ENCODE results near the gene UTP3.
A peak's percentile ranks its signal among the peaks of the same experiment; 100 is the strongest.
"Not testable (repeated sequence)": the region's sequence is repeated elsewhere in the genome, so short reads cannot be mapped to it uniquely, and the experiment has no call there.

Gene UTP3

GRCh38 chr4:70681704-70682103 lies 6.6 kb upstream of the UTP3 start:
- Histone ChIP-seq H3K79me2 (ENCODE audit: insufficient read depth, low read length) (peaks cover 21% of the 10 kb centered on the region), H3K27me3 (ENCODE audit: insufficient read depth, low read length, poor library complexity) (no peaks in the 10 kb centered on the region), H3K4me1 (ENCODE audit: insufficient read depth, low read length) (peaks cover 78% of the 10 kb centered on the region), H4K20me1 (ENCODE audit: insufficient read depth, low read length) (no peaks in the 10 kb centered on the region), H2AFZ (ENCODE audit: low read depth, low read length) (no peak overlapping the region), H3K4me3 (ENCODE audit: low read depth in 1 of 2, low read length in 2 of 2) (no peak overlapping the region), H3K27ac (ENCODE audit: low read length) (peak overlapping the region; percentile 97; the same call in 1 of the 2 replicates), H3K9ac (ENCODE audit: low read depth, low read length) (0 out of 2 replicates have a peak overlapping the region, but pooled peaks have one; percentile 58), H3K36me3 (ENCODE audit: insufficient read depth, low read length) (peaks cover 5% of the 10 kb centered on the region; the same call in 1 of the 2 replicates), H3K4me2 (ENCODE audit: insufficient read depth, low read length) (no peak overlapping the region), H3K9me3 (ENCODE audit: insufficient read depth, low read length, severe bottlenecking) (no peaks in the 10 kb centered on the region)
- no peak for DNase-seq
- no peak for ATAC-seq (ENCODE audit: insufficient read depth, low read depth)
- TF ChIP-seq EZH2 (IDR thresholded peaks at IDR 0.05; ENCODE audit: borderline replicate concordance, low read depth, low read length, severe bottlenecking) (no peak), CTCF (IDR thresholded peaks at IDR 0.05; ENCODE audit: borderline replicate concordance, extremely low read depth, low read length, poor library complexity, severe bottlenecking) (no peak)

- H3K9me3 ChIP-seq (ENCODE audit: insufficient read depth, low read length, severe bottlenecking); H3K36me3 ChIP-seq (ENCODE audit: insufficient read depth, low read length); H3K4me3 ChIP-seq (ENCODE audit: low read depth in 1 of 2, low read length in 2 of 2); H4K20me1 ChIP-seq (ENCODE audit: insufficient read depth, low read length); H2AFZ ChIP-seq (ENCODE audit: low read depth, low read length); ATAC-seq (ENCODE audit: insufficient read depth, low read depth); DNase-seq; H3K27me3 ChIP-seq (ENCODE audit: insufficient read depth, low read length, poor library complexity); H3K4me2 ChIP-seq (ENCODE audit: insufficient read depth, low read length); H3K9ac ChIP-seq (ENCODE audit: low read depth, low read length): not testable (repeated sequence)
- peaks cover 25% of the 10 kb centered on the region for H3K79me2 ChIP-seq (ENCODE audit: insufficient read depth, low read length)
- peaks cover 78% of the 10 kb centered on the region for H3K4me1 ChIP-seq (ENCODE audit: insufficient read depth, low read length)
- peak overlapping the region; percentile 97; the same call in 1 of the 2 replicates for H3K27ac ChIP-seq (ENCODE audit: low read length)
Observed at GRCh38 chr4:70682142-70682541, 6.2 kb upstream of the UTP3 start.

GRCh38 chr4:70687392-70687791 lies 940 bp upstream of the UTP3 start:
- ATAC-seq (ENCODE audit: insufficient read depth, low read depth) (no peak), DNase-seq (peak; percentile 29)
- no peaks in the 10 kb centered on the region for H3K9me3 ChIP-seq (ENCODE audit: insufficient read depth, low read length, severe bottlenecking)
- peak overlapping the region; percentile 90 for H3K4me2 ChIP-seq (ENCODE audit: insufficient read depth, low read length)
- H3K4me3 ChIP-seq (ENCODE audit: low read depth in 1 of 2, low read length in 2 of 2), result peak overlapping the region; percentile 49 to 71; a peak in 3 of 4 replicates
- peak overlapping the region; percentile 71 for H2AFZ ChIP-seq (ENCODE audit: low read depth, low read length)
- peak overlapping the region; percentile 98 for H3K27ac ChIP-seq (ENCODE audit: low read length)
- H3K36me3 ChIP-seq (ENCODE audit: insufficient read depth, low read length), result peaks cover 36% of the 10 kb centered on the region
- no peaks in the 10 kb centered on the region for H3K27me3 ChIP-seq (ENCODE audit: insufficient read depth, low read length, poor library complexity)
- peaks cover 32% of the 10 kb centered on the region for H4K20me1 ChIP-seq (ENCODE audit: insufficient read depth, low read length)
- TF ChIP-seq CTCF (IDR thresholded peaks at IDR 0.05; ENCODE audit: borderline replicate concordance, extremely low read depth, low read length, poor library complexity, severe bottlenecking), result no peak
- no peak for TF ChIP-seq EZH2 (IDR thresholded peaks at IDR 0.05; ENCODE audit: borderline replicate concordance, low read depth, low read length, severe bottlenecking)
- H3K79me2 ChIP-seq (ENCODE audit: insufficient read depth, low read length), result peaks cover 62% of the 10 kb centered on the region
- H3K4me1 ChIP-seq (ENCODE audit: insufficient read depth, low read length), result peaks cover 69% of the 10 kb centered on the region
- peak overlapping the region; percentile 95 for H3K9ac ChIP-seq (ENCODE audit: low read depth, low read length)

GRCh38 chr4:70688795-70689231 lies 481 bp downstream of the UTP3 start:
- Histone ChIP-seq H3K4me1 (ENCODE audit: insufficient read depth, low read length) (peaks cover 69% of the 10 kb centered on the region), H3K27ac (ENCODE audit: low read length) (peak overlapping the region; percentile 98), H3K9ac (ENCODE audit: low read depth, low read length) (peak overlapping the region; percentile 95), H3K27me3 (ENCODE audit: insufficient read depth, low read length, poor library complexity) (no peaks in the 10 kb centered on the region), H3K9me3 (ENCODE audit: insufficient read depth, low read length, severe bottlenecking) (no peaks in the 10 kb centered on the region), H4K20me1 (ENCODE audit: insufficient read depth, low read length) (peaks cover 32% of the 10 kb centered on the region), H3K4me3 (ENCODE audit: low read depth in 1 of 2, low read length in 2 of 2) (peak overlapping the region; percentile 49 to 71), H3K36me3 (ENCODE audit: insufficient read depth, low read length) (peaks cover 47% of the 10 kb centered on the region), H3K79me2 (ENCODE audit: insufficient read depth, low read length) (peaks cover 76% of the 10 kb centered on the region), H2AFZ (ENCODE audit: low read depth, low read length) (peak overlapping the region; percentile 54), H3K4me2 (ENCODE audit: insufficient read depth, low read length) (peak overlapping the region; percentile 90)
- TF ChIP-seq EZH2 (IDR thresholded peaks at IDR 0.05; ENCODE audit: borderline replicate concordance, low read depth, low read length, severe bottlenecking), result no peak
- TF ChIP-seq CTCF (IDR thresholded peaks at IDR 0.05; ENCODE audit: borderline replicate concordance, extremely low read depth, low read length, poor library complexity, severe bottlenecking), result no peak
- DNase-seq, result no peak
- ATAC-seq (ENCODE audit: insufficient read depth, low read depth), result peak; percentile 3; the same call in 2 of the 3 replicates
